ENCODE measurements around the gene ZBTB7B.

The ZBTB7B gene

DNA sequence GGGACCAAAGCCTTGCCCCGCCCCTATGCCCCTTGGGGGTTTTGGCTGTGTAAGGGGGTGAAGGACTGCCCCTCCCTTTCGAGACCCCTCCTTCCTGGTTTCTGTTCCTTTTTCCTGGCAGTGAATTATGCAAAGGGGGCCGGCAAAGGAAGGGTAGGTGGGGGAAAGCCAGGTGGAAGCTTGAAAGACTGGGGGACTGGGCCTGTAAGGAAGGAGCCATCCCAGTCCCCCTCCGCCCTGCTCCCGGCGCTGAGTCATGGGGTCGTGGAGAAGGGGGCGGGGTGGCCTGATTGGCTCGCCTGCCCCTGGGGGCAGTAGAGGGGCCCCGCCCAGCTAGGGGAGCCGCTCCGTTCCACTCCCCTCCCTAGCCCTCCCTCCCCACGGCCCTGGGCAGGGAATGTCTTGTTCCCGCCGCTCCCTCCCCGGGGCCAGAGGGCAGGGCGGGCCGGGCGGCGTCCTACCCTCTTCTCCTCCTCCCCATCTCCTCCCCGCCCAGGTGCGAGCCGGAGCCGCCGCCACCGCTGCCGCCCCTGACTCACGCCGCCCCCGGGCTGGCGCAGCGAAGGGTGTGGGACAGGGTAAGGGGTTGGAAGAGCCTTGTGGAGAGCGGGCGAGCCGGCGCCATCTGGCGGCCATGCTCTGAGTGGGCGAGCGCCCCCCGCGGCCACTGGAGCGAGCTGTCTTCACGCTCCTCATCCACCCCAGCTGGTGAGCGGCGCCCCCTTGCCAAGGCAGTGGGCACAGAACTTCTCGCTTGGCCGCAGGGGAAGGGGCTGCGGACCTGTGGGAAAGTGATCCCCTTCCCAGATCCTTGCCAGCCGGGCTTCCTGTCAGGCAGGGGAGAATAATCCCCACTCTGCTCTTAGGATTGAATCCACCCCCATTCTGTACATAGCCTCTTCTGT lies 14.7 kb downstream of the ZBTB7B start:
- peak; percentile 79 for DNase-seq (ENCODE audit: low read depth)

GRCh38 chr1:155017946-155018316 lies 15.3 kb downstream of the ZBTB7B start:
- DNase-seq (ENCODE audit: low read depth) = no peak

DNA sequence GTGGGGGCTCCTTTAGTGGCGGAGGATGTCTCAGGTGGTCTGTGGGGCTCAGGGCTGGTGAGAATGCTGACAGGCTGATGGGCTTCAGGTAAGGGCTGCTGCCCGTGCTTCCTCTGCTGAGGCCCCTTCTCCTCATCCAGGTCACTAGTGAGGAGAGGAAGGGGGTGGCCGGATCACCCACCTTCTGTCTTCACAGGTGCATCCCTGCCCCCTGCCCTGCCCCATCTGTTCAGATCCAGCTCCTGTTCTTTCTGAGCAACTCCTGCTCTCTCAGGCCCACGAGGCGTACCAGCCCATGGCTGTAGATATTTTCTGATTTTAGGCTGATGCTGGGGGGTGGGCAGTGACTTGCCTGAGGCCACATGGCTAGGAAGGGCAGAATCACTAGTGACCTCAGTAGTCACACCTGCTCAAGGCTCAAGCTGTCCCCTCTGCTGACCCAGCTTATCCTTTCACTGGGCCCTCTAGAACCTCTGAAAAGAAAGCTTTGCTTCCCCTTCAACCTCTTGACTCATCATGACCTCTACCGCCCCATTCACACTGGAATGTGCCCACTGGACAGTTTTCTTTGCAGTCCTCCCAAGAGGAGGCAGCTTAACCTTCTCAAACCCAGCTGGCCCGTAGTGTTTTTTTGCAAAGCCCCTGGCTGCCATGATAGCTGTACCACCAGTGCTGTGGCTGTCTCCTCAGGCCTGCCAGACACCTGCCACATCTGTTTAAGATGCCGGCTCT lies 16.2 kb downstream of the ZBTB7B start:
- no peak for DNase-seq (ENCODE audit: low read depth)

DNA sequence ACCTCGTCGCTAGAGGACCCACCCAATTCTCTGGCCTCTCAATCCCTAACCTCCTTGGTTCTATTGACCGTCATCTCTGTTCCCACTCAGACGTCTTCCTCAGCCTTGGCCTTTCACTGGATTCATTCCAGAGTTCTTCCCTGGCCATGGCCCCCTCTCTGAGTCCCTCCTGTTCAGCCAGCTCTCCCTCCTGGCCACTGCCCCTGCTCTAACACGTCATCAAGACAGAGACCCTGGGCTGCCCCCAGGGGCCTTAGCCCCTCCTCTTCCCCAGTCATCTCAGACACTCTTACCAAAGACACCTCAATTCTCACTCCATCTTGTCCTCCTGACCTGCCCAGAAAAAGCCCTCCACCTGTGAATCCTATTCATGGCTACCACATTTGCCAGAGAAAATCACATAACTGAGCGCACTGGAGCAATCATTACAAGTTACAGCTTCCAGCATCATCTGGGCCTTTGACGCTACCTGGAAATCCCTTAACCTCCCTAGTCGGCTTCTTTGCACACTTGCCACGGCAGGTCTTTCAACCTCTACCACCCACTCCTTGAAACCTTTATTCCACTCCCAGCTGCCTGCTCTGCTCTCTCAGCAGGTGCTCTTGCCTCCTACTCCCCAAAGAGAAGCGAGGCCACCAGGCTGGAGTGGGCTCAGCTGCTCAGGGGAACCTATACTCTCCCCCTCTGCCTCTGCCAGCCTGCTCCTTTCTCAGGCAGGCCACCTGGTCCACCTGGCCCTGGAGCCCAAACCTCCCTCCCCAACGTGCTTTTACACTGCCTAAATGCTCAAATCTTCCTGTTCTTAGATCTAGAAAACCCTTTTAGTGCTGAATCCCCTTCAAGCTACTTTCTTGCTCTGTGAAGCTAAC lies 17.0 kb downstream of the ZBTB7B start:
- no peak for DNase-seq (ENCODE audit: low read depth)

GRCh38 chr1:155022136-155022926 lies 19.7 kb downstream of the ZBTB7B start:
- no peak for DNase-seq (ENCODE audit: low read depth)

- no peak for DNase-seq (ENCODE audit: low read depth)
Measured at GRCh38 chr1:155022927-155023236, 20.3 kb downstream of the ZBTB7B start.

DNA sequence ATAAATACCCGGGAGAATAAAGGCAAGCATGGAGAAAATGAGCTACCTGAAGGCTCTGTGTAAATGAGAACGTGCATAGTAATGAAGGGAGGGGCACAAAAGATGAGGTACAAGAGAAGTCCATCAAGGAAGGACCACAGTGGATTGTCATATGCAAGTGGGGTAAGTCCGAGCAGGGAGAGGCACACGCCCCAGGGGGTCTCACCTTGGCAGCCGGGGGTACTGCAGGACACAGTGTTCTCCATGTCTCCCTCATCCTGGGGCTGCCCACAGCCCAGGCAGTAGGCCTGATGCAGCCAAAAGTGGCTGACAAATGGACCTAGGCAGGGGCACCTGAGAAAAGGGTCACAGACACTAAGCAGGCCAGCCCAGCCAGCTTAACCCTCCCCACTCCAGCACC lies 21.0 kb downstream of the ZBTB7B start:
- no peak for DNase-seq (ENCODE audit: low read depth)

DNA sequence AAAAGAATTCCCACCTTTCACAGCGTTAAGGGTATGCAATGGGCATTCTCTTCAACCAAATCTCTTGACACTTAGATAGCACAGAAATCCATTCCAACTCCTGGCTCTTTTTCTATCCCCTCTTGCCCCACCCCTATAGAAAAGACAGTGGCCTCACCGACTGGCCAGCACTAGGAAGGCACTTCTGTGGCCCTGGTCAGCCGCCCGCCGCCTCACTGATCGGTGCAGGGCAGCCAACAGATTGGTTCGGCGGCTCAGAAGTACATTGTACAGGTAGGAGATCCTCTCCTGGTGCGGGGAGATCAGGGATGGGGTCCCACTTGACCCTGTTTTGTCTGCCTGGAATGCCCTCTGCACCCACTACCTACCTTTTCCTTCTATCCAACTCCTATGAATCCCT lies 21.7 kb downstream of the ZBTB7B start:
- DNase-seq (ENCODE audit: low read depth) = no peak

DNA sequence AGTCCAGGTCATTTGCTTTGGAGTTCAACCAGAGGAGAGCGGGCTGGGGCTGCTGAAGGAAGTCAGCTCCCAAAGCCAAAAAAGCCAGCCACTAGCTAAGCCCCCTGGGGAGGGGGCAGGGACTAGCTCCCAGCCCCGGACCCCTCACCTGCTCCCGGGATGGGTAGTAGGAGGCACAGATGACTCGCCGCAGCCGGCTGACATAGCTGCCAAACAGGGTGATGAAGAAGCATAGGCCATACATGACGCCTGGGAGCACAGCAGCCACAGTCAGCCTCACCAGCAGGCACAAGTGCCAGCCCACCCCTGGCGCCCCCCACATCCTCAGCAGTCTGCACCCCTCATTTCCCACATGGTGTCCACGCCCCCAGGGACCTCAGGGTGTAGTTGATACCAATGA lies 23.6 kb downstream of the ZBTB7B start:
- DNase-seq (ENCODE audit: low read depth) = no peak

- no peak for DNase-seq (ENCODE audit: low read depth)
Measured at GRCh38 chr1:155026588-155026987, 24.0 kb downstream of the ZBTB7B start.

- DNase-seq (ENCODE audit: low read depth) = no peak
Measured at GRCh38 chr1:155029513-155030242, 27.1 kb downstream of the ZBTB7B start.

DNA sequence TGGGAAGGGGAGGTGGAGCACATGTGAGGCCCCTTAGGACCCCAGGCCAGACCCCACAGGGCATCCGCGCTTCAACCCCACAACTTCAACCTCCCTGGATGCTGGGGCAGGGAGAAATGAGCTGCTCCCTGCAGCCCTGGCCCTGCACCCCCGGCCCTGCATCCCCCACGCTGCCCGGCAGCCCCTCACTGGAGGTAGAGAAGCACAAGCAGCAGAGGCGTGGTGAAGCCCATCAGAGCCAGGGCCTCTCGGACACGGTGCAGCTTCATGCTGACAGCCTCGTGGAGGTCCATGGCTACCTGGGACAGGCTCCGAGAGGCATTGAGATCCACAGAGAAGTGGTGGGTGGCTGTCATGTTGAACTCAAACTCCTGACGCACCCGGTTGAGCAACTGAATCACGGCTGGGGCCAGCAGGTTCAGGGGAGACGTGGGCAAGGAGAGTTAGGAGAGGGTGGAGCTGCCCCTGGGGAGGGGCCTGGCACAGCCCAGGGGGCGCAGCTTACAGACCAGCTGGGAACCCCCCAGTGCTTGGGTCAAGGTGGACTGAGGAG lies 27.7 kb downstream of the ZBTB7B start:
- no peak for DNase-seq (ENCODE audit: low read depth)

- DNase-seq (ENCODE audit: low read depth) = no peak
Measured at GRCh38 chr1:155030899-155031298, 28.3 kb downstream of the ZBTB7B start.

DNA sequence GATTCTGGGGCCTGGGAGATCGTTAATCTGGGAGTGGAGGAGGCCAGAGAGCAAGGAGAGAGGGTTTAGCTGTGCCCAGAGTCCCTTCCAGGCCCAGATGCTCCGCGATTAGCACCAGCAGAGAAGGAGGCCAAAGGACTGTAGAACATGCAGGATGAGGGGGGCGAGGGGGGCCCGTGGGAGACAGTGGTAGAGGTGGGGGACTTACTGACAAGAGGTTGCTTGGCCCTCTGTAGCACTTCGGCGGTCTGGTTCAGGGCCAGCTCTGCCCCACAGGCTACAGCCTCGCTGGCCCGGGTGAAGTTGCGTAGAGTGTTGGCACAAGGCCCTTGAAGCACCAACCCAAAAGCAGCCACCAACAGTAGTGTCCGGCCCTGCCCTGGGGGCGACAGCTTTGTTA lies 30.3 kb downstream of the ZBTB7B start:
- no peak for DNase-seq (ENCODE audit: low read depth)

GRCh38 chr1:155033524-155033923 lies 30.9 kb downstream of the ZBTB7B start, which contains the start of the genes DCST1 and DCST2:
Gene DCST1 (plus strand): TSS chr1:155033824. CDS start chr1:155034037, 213 bp downstream.
Gene DCST2 (minus strand): TSS chr1:155033781. CDS start chr1:155033701, 80 bp downstream.
- no peak for DNase-seq (ENCODE audit: low read depth)

DNA sequence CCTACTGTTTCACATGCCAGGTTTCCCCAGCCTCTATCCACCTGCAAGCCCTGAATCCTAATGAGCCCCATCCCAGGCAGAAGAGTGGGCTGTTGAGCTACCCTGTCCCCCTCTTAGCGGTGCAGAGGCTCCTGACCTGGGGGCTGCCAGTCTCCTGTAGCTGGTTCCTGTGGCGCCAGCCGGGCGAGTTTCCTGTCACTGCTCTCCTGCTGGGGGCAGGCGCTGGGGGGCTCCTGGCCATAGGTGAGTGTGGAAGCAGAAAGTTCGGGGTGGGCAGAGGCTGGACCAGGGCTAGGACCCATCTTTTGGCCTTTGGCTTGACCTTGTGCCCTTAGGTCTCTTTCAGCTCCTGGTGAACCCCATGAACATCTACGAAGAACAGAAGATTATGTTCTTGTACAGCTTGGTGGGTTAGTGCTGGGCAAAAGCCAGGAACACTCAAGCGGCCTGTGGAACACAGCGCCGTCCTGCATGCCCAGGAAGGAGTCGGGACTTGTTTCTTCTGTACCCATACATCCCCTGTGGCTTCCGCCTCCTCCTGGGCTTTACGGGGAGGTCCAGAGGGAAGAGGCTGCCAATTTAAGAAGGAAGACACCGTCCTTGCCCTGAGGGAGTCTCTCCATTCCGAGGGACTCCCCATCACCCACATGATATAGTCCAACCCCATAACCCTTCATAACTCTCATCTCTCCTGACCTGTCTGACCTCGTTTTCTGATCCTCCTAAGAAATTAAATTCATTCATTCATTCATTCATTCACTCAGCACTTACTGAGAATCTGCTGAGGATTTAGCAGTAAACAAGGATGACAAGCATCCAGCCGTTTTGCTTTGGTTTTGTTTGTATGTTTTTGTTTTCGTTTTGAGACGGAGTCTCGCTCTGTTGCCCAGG lies 32.0 kb downstream of the ZBTB7B start:
- DNase-seq (ENCODE audit: low read depth) = no peak

- no peak for DNase-seq (ENCODE audit: low read depth)
Measured at GRCh38 chr1:155035936-155036335, 33.3 kb downstream of the ZBTB7B start.

DNA sequence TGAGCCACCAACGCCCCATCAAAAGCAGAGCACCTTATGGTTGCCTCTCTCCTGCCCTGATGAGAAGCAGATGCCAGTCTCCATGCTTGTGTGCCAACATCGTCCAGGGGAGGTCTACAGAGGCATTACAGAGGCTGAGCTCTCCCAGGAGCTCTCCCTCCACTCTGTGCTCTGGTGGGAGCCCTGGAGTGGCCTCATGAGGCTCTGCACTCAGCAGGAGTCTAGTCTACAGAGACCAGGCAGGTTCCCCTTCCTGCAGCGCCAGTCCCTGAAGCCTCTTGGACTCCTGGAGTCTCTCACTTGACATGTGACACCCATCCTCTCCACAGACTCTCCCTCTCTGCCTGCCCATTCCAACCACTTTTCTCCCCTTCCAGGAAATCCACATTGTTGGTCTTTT lies 34.4 kb downstream of the ZBTB7B start:
- no peak for DNase-seq (ENCODE audit: low read depth)

DNA sequence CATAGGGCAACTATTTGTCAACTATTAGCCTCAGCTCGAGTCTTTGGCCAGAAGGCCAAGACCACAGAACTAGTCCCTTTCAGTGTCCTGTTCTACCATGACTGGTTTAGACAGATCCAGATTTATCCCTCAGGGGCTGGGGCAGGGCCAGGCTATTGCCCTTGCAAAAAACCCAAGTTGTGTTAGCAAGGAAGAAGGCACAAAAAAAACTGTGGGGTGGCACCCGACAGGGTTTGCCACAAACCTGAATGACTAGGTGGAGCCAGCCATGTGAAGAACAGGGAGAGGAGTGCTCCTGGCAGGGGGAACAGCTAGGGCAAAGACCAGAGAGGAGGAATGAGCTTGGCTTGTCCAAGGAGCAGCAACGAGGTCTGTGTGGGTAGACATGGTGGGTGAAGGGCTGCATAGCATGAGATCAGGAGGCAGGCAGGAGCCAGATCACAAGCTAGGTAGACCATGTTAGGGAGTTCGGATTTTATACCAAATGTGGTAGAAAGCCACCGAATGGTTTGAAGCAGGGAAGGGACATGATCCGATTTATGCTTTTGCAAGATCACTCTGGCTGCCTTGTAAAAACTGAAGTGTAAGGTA lies 35.3 kb downstream of the ZBTB7B start:
- DNase-seq (ENCODE audit: low read depth) = no peak
